Lower leg skin (tissue), 3 donors: Measurements from ENCODE around the gene RANBP9.

Experiments
- CTCF ChIP-seq, 3 donors: fragments of 450-650 bp; IDR thresholded peaks; one replicate each; pipeline ENCODE4 v1.5.1; 2016; ENCODE audit warnings: antibody characterized with exemption in 3 of 3, mild to moderate bottlenecking in 3 of 3, moderate library complexity in 2 of 3
- POLR2A ChIP-seq, 2 donors: fragments of 450-650 bp; IDR thresholded peaks; one replicate each; pipeline ENCODE4 v1.6.1; 2016 to 2017; ENCODE audit warnings: antibody characterized with exemption in 2 of 2, mild to moderate bottlenecking in 1 of 2, moderate library complexity in 1 of 2

- no peak for TF ChIP-seq POLR2A (IDR thresholded peaks at IDR 0.05)
- TF ChIP-seq CTCF (IDR thresholded peaks at IDR 0.05), result no peak
These were observed 106.0 kb downstream of the RANBP9 start for GRCh38 chr6:13605634-13606033.
